AG10803 (cell line): Measurements from ENCODE around the gene FAXDC2.
"Not testable (repeated sequence)": the region's sequence is repeated elsewhere in the genome, so short reads cannot be mapped to it uniquely, and the experiment has no call there.

ENCODE experiments used
- DNase-seq: peaks from one replicate; pipeline ENCODE4 v3.0.0; 2010; ENCODE audit warnings: low read depth
- H3K4me3 ChIP-seq: 2 replicates; pipeline ENCODE4 v1.5.1; 2011; ENCODE audit warnings: mild to moderate bottlenecking, low read length, control low read depth
- TF ChIP-seq, protein P1 (sequence below): conservative IDR thresholded peaks from 2 replicates; pipeline ENCODE4 v1.5.1; 2011; ENCODE audit warnings: mild to moderate bottlenecking, low read length, control low read depth, inconsistent platforms

FAXDC2 gene

DNA sequence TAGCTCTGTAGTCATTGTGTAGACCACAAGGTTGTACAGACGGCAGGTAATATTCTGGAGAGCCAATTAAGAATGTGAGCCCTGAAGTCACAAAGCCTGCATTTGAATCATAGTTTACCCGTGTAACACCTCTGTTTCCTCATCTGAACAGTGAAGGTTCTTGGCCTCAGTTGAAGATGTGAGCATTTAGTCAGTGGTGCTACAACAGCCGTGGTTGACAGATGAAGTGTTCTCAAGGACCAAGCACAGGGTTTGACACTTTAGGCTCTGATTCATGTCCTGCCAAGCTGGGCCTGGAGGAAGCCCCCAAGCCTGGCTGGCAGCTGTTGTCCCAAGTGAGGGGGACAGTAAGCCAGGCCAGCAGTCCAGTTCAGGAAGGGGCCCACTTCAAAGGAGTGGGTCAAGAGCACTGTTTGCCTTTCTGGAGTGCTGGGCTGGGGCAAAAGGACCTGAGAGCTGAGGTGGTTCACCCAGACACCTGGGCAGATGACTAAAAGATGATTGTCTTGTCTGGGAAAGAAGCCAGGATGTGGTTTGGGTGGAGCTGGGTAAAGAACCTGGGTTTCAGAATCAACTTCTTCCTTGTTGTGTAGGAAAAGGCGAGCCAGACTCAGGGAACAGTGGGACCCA, 20.7 kb downstream of the FAXDC2 start:
- DNase-seq: no peak
- no peak overlapping the region for H3K4me3 ChIP-seq
- TF ChIP-seq, protein P1, sequence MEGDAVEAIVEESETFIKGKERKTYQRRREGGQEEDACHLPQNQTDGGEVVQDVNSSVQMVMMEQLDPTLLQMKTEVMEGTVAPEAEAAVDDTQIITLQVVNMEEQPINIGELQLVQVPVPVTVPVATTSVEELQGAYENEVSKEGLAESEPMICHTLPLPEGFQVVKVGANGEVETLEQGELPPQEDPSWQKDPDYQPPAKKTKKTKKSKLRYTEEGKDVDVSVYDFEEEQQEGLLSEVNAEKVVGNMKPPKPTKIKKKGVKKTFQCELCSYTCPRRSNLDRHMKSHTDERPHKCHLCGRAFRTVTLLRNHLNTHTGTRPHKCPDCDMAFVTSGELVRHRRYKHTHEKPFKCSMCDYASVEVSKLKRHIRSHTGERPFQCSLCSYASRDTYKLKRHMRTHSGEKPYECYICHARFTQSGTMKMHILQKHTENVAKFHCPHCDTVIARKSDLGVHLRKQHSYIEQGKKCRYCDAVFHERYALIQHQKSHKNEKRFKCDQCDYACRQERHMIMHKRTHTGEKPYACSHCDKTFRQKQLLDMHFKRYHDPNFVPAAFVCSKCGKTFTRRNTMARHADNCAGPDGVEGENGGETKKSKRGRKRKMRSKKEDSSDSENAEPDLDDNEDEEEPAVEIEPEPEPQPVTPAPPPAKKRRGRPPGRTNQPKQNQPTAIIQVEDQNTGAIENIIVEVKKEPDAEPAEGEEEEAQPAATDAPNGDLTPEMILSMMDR: no peak

DNA sequence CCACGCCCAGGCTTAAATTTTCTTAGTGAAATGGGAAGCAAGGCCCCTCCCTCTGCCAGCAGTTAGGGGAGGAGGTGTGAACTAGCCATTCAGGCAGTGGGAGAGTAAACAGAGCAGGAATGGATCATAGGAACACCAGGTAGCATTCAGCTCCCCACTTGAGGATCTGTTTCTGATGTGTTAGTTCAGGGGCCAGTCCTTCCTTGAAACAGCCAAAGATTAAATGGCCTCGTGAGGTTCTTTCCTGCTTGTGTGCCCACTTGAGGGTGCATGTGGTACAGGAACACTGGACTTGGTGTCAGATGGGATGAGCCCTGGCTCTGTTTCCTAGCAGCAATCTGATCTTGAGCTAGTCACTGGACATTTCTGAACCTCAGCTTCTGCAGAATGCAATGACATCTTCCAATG, 21.2 kb downstream of the FAXDC2 start:
- no peak for DNase-seq
- TF ChIP-seq, protein P1: no peak

DNA sequence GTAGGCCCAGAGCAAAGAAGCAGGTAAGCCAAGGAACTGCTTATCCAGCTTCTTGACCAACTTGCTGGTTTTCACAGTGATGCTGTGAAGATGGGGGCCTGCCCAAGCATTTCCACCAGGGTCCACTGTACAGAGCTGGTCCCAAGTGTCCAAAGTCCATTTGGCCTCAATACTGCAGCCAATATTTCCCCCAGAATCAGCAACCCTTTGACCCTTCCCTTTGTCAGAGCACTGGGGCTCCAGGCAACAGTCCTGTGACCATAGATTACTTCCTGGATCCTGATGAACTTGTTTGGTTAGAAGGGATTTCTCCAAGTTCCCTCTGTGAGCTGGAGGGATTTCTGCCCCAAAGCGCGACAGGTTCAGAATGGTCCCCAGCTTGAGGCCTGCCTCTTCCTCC, 26.3 kb downstream of the FAXDC2 start:
- DNase-seq: no peak
- TF ChIP-seq, protein P1: no peak
- H3K4me3 ChIP-seq: no peak overlapping the region

More for the DNA sequence above, 21.2 kb downstream of the FAXDC2 start:
- H3K4me3 ChIP-seq: no peak overlapping the region

DNA sequence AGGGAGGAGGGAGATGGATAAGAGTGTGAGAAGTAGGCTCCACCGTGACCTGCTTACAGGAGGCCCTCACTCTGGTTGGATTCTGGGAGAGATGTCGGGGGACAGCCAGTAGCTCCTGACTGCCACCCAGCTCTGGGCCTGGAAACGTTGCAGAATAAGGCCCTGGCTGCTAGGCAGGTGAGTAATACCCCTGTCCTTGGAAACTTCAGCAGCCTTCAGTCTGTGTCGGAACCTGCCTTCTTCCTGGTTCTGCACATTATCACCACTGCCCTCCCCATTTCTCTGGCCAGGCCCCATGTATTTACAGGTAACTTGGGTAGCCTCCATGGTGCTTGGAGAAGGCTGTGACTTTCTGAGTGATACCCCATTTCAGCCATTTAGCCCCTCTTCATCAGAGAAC, 26.8 kb downstream of the FAXDC2 start:
- no peak overlapping the region for H3K4me3 ChIP-seq
- no peak for DNase-seq
- TF ChIP-seq, protein P1: no peak

DNA sequence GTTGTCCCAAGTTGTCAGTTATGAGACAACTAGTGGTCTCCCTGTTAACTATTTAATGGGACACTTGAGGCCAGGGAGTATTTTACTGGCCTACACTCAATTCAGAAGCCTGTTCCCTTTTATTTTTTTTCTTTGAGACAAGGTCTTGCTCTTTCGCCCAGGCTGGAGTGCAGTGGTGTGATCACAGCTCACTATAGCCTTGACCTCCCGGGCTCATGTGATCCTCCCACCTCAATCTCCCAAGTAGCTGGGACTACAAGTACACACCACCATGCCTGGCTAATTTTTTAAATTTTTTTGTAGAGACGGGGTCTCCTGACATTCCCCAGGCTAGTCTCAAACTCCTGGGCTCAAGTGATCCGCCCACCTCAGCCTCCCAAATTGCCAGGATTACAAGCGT, 27.5 kb downstream of the FAXDC2 start:
- not testable (repeated sequence) for H3K4me3 ChIP-seq, DNase-seq

DNA sequence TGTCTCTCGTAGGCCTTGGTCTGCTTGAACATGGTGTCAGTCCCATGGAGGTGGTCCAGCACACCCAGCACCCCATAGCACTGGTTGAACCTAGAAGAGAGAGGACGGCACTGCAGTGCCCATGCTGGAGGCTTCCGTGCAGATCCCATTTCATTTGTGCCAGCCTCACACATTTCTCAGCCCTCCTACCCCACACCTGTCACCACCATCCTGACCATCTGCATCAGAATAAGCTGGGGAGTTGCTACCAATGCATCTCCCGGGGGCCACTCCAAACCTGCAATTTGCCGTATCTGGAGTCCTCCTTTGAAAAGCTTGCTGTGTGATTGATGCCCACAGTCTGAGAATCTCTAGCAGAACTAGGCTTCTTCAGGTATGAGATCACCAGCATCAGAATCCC, 30.0 kb downstream of the FAXDC2 start:
- TF ChIP-seq, protein P1: no peak
- H3K4me3 ChIP-seq: no peak overlapping the region
- DNase-seq: no peak

DNA sequence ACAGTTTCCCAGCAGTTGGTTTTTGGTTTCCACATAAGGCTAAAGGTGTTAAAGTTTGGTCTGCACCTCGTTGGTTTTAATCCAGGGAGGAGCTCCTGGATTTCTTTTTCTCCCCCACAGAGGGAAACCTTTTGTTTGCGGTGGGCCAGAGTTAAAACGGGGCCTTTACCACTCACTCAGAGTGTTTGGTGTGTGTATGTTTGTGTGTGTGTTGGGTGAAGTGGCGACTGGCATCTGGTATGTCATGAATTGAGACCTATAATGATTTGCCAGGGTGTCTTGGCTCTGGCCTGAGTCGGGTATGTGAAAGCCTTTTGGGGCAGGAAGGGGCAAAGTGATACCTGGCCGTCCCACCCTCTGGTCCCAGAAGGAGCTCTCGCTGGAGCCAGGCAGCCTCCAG, 30.9 kb downstream of the FAXDC2 start:
- DNase-seq: no peak
- TF ChIP-seq, protein P1: no peak
- H3K4me3 ChIP-seq: no peak overlapping the region
